ENCODE data around the gene IGF2.

The IGF2 gene

GRCh38 chr11:2153581-2154194, 14.5 kb upstream of the IGF2 start:
- DNase-seq = no peak

GRCh38 chr11:2151500-2152257, 12.5 kb upstream of the IGF2 start:
- DNase-seq = peak; percentile 58 to 73

GRCh38 chr11:2149864-2150847, 11.0 kb upstream of the IGF2 start:
- peak in 1 of 2 experiments; percentile 11 for DNase-seq

GRCh38 chr11:2149460-2149859, 10.3 kb upstream of the IGF2 start:
- DNase-seq = no peak

GRCh38 chr11:2148595-2148994, 9.4 kb upstream of the IGF2 start:
- DNase-seq = no peak

- no peak for DNase-seq
Measured at GRCh38 chr11:2147391-2147790, 8.2 kb upstream of the IGF2 start.

- no peak for DNase-seq
Measured at GRCh38 chr11:2146051-2146450, 6.9 kb upstream of the IGF2 start.

GRCh38 chr11:2144544-2145248, 5.5 kb upstream of the IGF2 start:
- no peak for DNase-seq

- DNase-seq = no peak
Measured at GRCh38 chr11:2143799-2144543, 4.8 kb upstream of the IGF2 start.

GRCh38 chr11:2143477-2143798, 4.2 kb upstream of the IGF2 start:
- no peak for DNase-seq

GRCh38 chr11:2142762-2143202, 3.6 kb upstream of the IGF2 start:
- no peak for DNase-seq

GRCh38 chr11:2142300-2142759, 3.1 kb upstream of the IGF2 start:
- DNase-seq = no peak

GRCh38 chr11:2140411-2141400, 1.5 kb upstream of the IGF2 start:
- no peak for DNase-seq

- no peak for DNase-seq
Measured at GRCh38 chr11:2139621-2140337, 590 bp upstream of the IGF2 start.

GRCh38 chr11:2138431-2139122, 612 bp downstream of the IGF2 start:
- DNase-seq = no peak

GRCh38 chr11:2138068-2138430, 1.1 kb downstream of the IGF2 start:
- DNase-seq = no peak

GRCh38 chr11:2137202-2138067, 1.8 kb downstream of the IGF2 start:
- DNase-seq = no peak

GRCh38 chr11:2136952-2137201, 2.3 kb downstream of the IGF2 start:
- DNase-seq = no peak

All from NCI-H446 (cell line).